ENCODE results near the gene FRG2.
"Not testable (repeated sequence)": the region's sequence is repeated elsewhere in the genome, so short reads cannot be mapped to it uniquely, and the experiment has no call there.

Gene FRG2

GRCh38 chr4:190027156-190027555, at the start of gene FRG2:
FRG2 (minus strand) TSS chr4:190027256; CDS start chr4:190027204, 52 bp downstream.
- not testable (repeated sequence) for DNase-seq

- DNase-seq: not testable (repeated sequence)
Observed at GRCh38 chr4:190068351-190068750, 41.3 kb upstream of the FRG2 start.

GRCh38 chr4:190064805-190065204, 37.7 kb upstream of the FRG2 start:
- DNase-seq: not testable (repeated sequence)

GRCh38 chr4:190064342-190064741, 37.3 kb upstream of the FRG2 start, which contains the start of gene DBET:
DBET (plus strand) TSS chr4:190064502.
- not testable (repeated sequence) for DNase-seq

GRCh38 chr4:190058997-190059396, 31.9 kb upstream of the FRG2 start:
- not testable (repeated sequence) for DNase-seq

GRCh38 chr4:190049378-190050239, 22.6 kb upstream of the FRG2 start:
- not testable (repeated sequence) for DNase-seq

- DNase-seq: not testable (repeated sequence)
Observed at GRCh38 chr4:190047627-190048026, 20.6 kb upstream of the FRG2 start.

GRCh38 chr4:190040873-190041272, 13.8 kb upstream of the FRG2 start:
- not testable (repeated sequence) for DNase-seq

GRCh38 chr4:190037704-190038388, 10.8 kb upstream of the FRG2 start:
- DNase-seq: not testable (repeated sequence)

- DNase-seq: not testable (repeated sequence)
Observed at GRCh38 chr4:190031264-190031663, 4.2 kb upstream of the FRG2 start.

GRCh38 chr4:190022614-190023281, 4.3 kb downstream of the FRG2 start:
- not testable (repeated sequence) for DNase-seq

- not testable (repeated sequence) for DNase-seq
Observed at GRCh38 chr4:190021973-190022372, 5.1 kb downstream of the FRG2 start.

GRCh38 chr4:190020790-190021717, 6.0 kb downstream of the FRG2 start:
- DNase-seq: peak; percentile 3

GRCh38 chr4:190019859-190020463, 7.1 kb downstream of the FRG2 start:
- not testable (repeated sequence) for DNase-seq

GRCh38 chr4:190019023-190019858, 7.8 kb downstream of the FRG2 start:
- DNase-seq: no peak

- DNase-seq: no peak
Observed at GRCh38 chr4:190018201-190018920, 8.7 kb downstream of the FRG2 start.

- DNase-seq: no peak
Observed at GRCh38 chr4:190017357-190018200, 9.5 kb downstream of the FRG2 start.

- no peak for DNase-seq
Observed at GRCh38 chr4:190016369-190017289, 10.4 kb downstream of the FRG2 start.

Measured in inflammatory macrophage treated with lipopolysaccharide for 4 hours (primary cell).